ENCODE results near the gene DISC1.

GRCh38 chr1:231860221-231861088, 233.9 kb downstream of the DISC1 start:
- TF ChIP-seq EZH2 (IDR thresholded peaks at IDR 0.05; ENCODE audit: borderline replicate concordance, low read depth, low read length, poor library complexity, severe bottlenecking), result no peak
- TF ChIP-seq CTCF (conservative IDR thresholded peaks at IDR 0.05; ENCODE audit: low read depth, low read length), result no peak
